ENCODE data around the gene MAP3K5.

MAP3K5 gene

DNA sequence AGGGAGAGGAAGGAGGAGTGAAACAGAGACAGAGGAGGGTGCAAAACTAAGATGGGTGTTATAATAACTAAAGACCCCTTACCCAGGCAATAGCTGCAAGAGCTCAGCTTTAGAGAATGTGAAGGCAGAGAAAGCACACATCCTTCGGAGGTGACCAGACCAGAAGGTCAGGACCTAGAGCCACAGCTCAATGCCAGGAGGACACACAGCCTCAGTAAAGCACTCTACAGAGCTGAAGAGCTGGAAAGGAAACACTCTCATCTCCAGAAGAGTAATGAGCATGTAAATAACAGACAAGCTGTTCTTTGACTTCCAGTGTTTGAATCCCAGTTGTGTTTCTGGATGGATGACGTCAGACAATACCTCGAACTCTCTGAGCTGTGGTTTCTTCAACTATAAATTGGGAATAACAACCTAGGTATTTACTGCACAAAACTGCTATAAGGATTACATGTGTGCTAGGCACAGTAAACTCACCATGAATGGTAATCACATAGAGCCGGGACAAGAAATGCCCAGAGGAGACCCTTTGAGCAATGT lies 63.2 kb downstream of the MAP3K5 start:
- H4K20me1 ChIP-seq (ENCODE audit: low read depth, low read length): no peaks in the 10 kb centered on the region
- H3F3A ChIP-seq (ENCODE audit: insufficient read depth): no peaks in the 10 kb centered on the region
- H2AFZ ChIP-seq (ENCODE audit: low read depth, low read length, severe bottlenecking): no peak overlapping the region
- no peaks in the 10 kb centered on the region for H3K79me2 ChIP-seq (ENCODE audit: insufficient read depth, low read length)
- no peak for TF ChIP-seq EZH2phosphoT487 (conservative IDR thresholded peaks at IDR 0.05; ENCODE audit: low read length)
- TF ChIP-seq, protein P1, sequence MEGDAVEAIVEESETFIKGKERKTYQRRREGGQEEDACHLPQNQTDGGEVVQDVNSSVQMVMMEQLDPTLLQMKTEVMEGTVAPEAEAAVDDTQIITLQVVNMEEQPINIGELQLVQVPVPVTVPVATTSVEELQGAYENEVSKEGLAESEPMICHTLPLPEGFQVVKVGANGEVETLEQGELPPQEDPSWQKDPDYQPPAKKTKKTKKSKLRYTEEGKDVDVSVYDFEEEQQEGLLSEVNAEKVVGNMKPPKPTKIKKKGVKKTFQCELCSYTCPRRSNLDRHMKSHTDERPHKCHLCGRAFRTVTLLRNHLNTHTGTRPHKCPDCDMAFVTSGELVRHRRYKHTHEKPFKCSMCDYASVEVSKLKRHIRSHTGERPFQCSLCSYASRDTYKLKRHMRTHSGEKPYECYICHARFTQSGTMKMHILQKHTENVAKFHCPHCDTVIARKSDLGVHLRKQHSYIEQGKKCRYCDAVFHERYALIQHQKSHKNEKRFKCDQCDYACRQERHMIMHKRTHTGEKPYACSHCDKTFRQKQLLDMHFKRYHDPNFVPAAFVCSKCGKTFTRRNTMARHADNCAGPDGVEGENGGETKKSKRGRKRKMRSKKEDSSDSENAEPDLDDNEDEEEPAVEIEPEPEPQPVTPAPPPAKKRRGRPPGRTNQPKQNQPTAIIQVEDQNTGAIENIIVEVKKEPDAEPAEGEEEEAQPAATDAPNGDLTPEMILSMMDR (IDR thresholded peaks at IDR 0.05; ENCODE audit: insufficient read depth, low read length, poor library complexity, severe bottlenecking): no peak
- no peak overlapping the region for H3K4me3 ChIP-seq (ENCODE audit: insufficient read depth, low read length, poor library complexity, severe bottlenecking)
- no peak overlapping the region for H3K4me2 ChIP-seq (ENCODE audit: low read depth, low read length, poor library complexity, severe bottlenecking)
- H3K9ac ChIP-seq (ENCODE audit: low read length): no peak overlapping the region
- H3K9me3 ChIP-seq (ENCODE audit: insufficient read depth, low read length): no peaks in the 10 kb centered on the region
- H3K36me3 ChIP-seq (ENCODE audit: low read length): no peaks in the 10 kb centered on the region
- no peaks in the 10 kb centered on the region for H3K27me3 ChIP-seq (ENCODE audit: low read length)
- no peak overlapping the region for H3K27ac ChIP-seq (ENCODE audit: low read depth, low read length)
- H3K9me2 ChIP-seq (replicated peaks; ENCODE audit: insufficient read depth, low read length): no peaks in the 10 kb centered on the region

DNA sequence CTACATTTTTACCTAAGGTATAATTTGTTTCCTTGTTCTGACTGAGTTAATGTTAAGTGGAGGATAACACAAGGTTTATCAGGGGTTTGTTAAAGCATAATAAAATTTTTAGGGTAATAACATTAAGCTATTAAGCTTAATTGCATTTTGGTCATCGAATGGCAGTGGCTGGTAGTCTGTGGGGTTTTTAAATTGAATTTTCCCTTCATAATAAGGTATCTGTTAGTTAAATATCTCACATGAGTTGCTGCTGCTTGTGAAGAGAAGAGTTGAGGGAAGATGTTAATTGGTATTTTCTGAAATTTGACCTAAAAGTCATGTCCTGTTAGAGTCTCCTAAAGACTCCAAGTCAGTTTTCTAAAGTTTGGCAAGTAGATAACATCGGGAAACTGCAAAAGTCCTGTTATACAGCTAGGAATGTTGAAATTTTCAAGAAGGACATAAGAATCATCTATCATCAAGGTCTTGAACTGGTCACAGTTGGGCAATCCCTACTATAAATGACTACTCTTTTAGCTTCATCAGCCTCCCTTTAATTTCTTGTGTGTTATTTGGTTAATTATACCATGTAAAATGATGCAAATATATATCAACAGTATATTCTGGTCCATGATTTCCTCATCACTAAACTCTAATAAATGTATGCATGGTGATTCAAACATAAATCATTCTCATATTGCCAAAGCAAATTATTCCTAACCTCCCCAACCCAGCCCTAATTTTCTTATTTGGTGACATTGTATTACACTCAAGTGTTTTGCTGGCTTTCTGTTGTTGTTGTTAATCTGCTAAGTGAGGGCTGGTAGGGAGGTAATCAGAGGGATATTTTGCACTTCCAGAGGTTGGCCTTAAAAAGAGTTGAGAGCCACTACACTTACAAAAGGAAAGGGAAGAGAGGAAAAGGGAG lies 64.0 kb downstream of the MAP3K5 start:
- TF ChIP-seq, protein P1 (IDR thresholded peaks at IDR 0.05; ENCODE audit: insufficient read depth, low read length, poor library complexity, severe bottlenecking): no peak
- no peak for TF ChIP-seq EZH2phosphoT487 (conservative IDR thresholded peaks at IDR 0.05; ENCODE audit: low read length)
- H3K27ac ChIP-seq (ENCODE audit: low read depth, low read length): no peak overlapping the region

DNA sequence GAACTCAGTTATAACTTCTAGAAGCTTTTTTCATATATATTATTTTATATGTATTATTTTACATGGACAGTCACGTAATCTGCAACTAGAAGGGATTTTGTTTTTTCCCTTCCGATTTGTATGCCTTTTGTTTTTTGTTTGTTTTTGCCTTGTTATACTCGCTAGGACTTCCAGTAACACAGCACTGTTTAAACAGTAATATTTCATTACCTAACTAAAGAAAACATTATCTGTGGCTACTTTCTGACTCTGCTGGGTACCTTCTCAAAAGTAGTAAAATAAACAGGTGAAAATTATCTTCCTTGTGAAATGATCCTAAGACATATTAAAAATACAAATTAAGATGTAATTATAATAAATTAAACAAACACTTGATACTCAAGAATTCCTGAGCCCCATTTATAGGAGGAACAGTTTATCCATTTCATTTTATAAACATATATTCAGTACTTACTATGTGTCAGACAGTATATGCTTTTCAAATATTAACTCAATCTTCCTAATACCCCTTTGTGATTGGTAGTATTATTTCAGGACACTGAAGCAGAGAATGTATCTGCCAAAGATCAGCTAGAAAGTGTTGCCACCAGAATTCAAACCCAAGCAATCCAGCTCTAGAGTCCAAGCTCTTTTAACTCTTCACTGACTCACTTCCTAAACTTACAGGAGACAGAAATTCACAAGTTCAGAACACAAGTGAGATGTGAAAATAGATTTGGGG lies 65.3 kb downstream of the MAP3K5 start:
- no peak overlapping the region for H3K4me2 ChIP-seq (ENCODE audit: low read depth, low read length, poor library complexity, severe bottlenecking)
- no peaks in the 10 kb centered on the region for H3F3A ChIP-seq (ENCODE audit: insufficient read depth)
- H3K27me3 ChIP-seq (ENCODE audit: low read length): no peaks in the 10 kb centered on the region
- no peak overlapping the region for H2AFZ ChIP-seq (ENCODE audit: low read depth, low read length, severe bottlenecking)
- H3K9me2 ChIP-seq (replicated peaks; ENCODE audit: insufficient read depth, low read length): no peaks in the 10 kb centered on the region
- no peaks in the 10 kb centered on the region for H3K79me2 ChIP-seq (ENCODE audit: insufficient read depth, low read length)
- no peaks in the 10 kb centered on the region for H4K20me1 ChIP-seq (ENCODE audit: low read depth, low read length)
- no peaks in the 10 kb centered on the region for H3K9me3 ChIP-seq (ENCODE audit: insufficient read depth, low read length)
- H3K4me3 ChIP-seq (ENCODE audit: insufficient read depth, low read length, poor library complexity, severe bottlenecking): no peak overlapping the region
- no peak for TF ChIP-seq EZH2phosphoT487 (conservative IDR thresholded peaks at IDR 0.05; ENCODE audit: low read length)
- TF ChIP-seq, protein P1 (IDR thresholded peaks at IDR 0.05; ENCODE audit: insufficient read depth, low read length, poor library complexity, severe bottlenecking): no peak
- H3K9ac ChIP-seq (ENCODE audit: low read length): no peak overlapping the region
- H3K36me3 ChIP-seq (ENCODE audit: low read length): no peaks in the 10 kb centered on the region
- no peak overlapping the region for H3K27ac ChIP-seq (ENCODE audit: low read depth, low read length)

More for the DNA sequence above, 64.0 kb downstream of the MAP3K5 start:
- Histone ChIP-seq H3K27me3 (ENCODE audit: low read length) (no peaks in the 10 kb centered on the region), H3K4me3 (ENCODE audit: insufficient read depth, low read length, poor library complexity, severe bottlenecking) (no peak overlapping the region), H2AFZ (ENCODE audit: low read depth, low read length, severe bottlenecking) (no peak overlapping the region), H3K9ac (ENCODE audit: low read length) (no peak overlapping the region), H3K9me3 (ENCODE audit: insufficient read depth, low read length) (no peaks in the 10 kb centered on the region), H3K79me2 (ENCODE audit: insufficient read depth, low read length) (no peaks in the 10 kb centered on the region), H3K9me2 (replicated peaks; ENCODE audit: insufficient read depth, low read length) (no peaks in the 10 kb centered on the region), H3K36me3 (ENCODE audit: low read length) (no peaks in the 10 kb centered on the region), H3K4me2 (ENCODE audit: low read depth, low read length, poor library complexity, severe bottlenecking) (no peak overlapping the region), H4K20me1 (ENCODE audit: low read depth, low read length) (no peaks in the 10 kb centered on the region), H3F3A (ENCODE audit: insufficient read depth) (no peaks in the 10 kb centered on the region)
